HG03175 (cell line): Measurements from ENCODE around the gene TTLL12.

Experiments
- ATAC-seq: cut with Tn5 transposase; IDR thresholded peaks from one replicate; pipeline ENCODE4 v1.9.1; 2021; ENCODE audit warnings: mild to moderate bottlenecking, moderate library complexity; ENCODE audit not compliant: unreplicated experiment

The TTLL12 gene

GRCh38 chr22:43200555-43200954 is 13.6 kb upstream of the TTLL12 start:
- ATAC-seq: no peak

GRCh38 chr22:43200031-43200430 is 13.1 kb upstream of the TTLL12 start:
- no peak for ATAC-seq

GRCh38 chr22:43199541-43199940 is 12.6 kb upstream of the TTLL12 start:
- ATAC-seq: no peak

GRCh38 chr22:43198936-43199335 is 12.0 kb upstream of the TTLL12 start:
- no peak for ATAC-seq

GRCh38 chr22:43198126-43198525 is 11.2 kb upstream of the TTLL12 start:
- no peak for ATAC-seq

GRCh38 chr22:43197271-43197941 is 10.5 kb upstream of the TTLL12 start:
- ATAC-seq: no peak

GRCh38 chr22:43191831-43192230 is 4.9 kb upstream of the TTLL12 start:
- no peak for ATAC-seq

- no peak for ATAC-seq
Measured at GRCh38 chr22:43188829-43189545, 2.1 kb upstream of the TTLL12 start.

- ATAC-seq: peak; percentile 81
Measured at GRCh38 chr22:43187171-43188099, 501 bp upstream of the TTLL12 start.

- ATAC-seq: no peak
Measured at GRCh38 chr22:43185860-43186261, 1.1 kb downstream of the TTLL12 start.

- no peak for ATAC-seq
Measured at GRCh38 chr22:43183496-43184277, 3.2 kb downstream of the TTLL12 start.

- ATAC-seq: no peak
Measured at GRCh38 chr22:43182726-43183125, 4.2 kb downstream of the TTLL12 start.

- no peak for ATAC-seq
Measured at GRCh38 chr22:43182118-43182517, 4.8 kb downstream of the TTLL12 start.

GRCh38 chr22:43181321-43182076 is 5.4 kb downstream of the TTLL12 start:
- no peak for ATAC-seq

- ATAC-seq: no peak
Measured at GRCh38 chr22:43180670-43181069, 6.3 kb downstream of the TTLL12 start.

- ATAC-seq: no peak
Measured at GRCh38 chr22:43179911-43180195, 7.1 kb downstream of the TTLL12 start.

GRCh38 chr22:43179146-43179910 is 7.6 kb downstream of the TTLL12 start:
- no peak for ATAC-seq

- no peak for ATAC-seq
Measured at GRCh38 chr22:43177479-43177878, 9.5 kb downstream of the TTLL12 start.

- no peak for ATAC-seq
Measured at GRCh38 chr22:43176090-43176489, 10.8 kb downstream of the TTLL12 start.
